GM19240 (cell line): ENCODE data around the gene DNAH10.
A peak's percentile ranks its signal among the peaks of the same experiment; 100 is the strongest.

ENCODE experiments used
- DNase-seq: peaks from one replicate; pipeline ENCODE4 v3.0.0; 2011; ENCODE audit warnings: low spot score; ENCODE audit not compliant: insufficient read length

Gene DNAH10

GRCh38 chr12:123966596-123966995, 204.5 kb downstream of the DNAH10 start:
- DNase-seq, result no peak

- DNase-seq, result no peak
Observed at GRCh38 chr12:123967121-123967586, 205.1 kb downstream of the DNAH10 start.

GRCh38 chr12:123971449-123971769, 209.3 kb downstream of the DNAH10 start:
- no peak for DNase-seq

GRCh38 chr12:123971770-123972456, 209.8 kb downstream of the DNAH10 start:
- no peak for DNase-seq

GRCh38 chr12:123972457-123973401, 210.6 kb downstream of the DNAH10 start, which contains the start of the genes CCDC92 and ZNF664:
Gene CCDC92, minus strand, starts transcription at chr12:123972831. Its CDS starts 28,526 bp downstream, at chr12:123944305.
Gene ZNF664, plus strand, starts transcription at chr12:123973215. Its CDS starts 38,930 bp downstream, at chr12:124012145.
- DNase-seq, result peak; percentile 90

- no peak for DNase-seq
Observed at GRCh38 chr12:123973552-123974341, 211.6 kb downstream of the DNAH10 start.

GRCh38 chr12:123976227-123976826, 214.2 kb downstream of the DNAH10 start:
- no peak for DNase-seq

- DNase-seq, result no peak
Observed at GRCh38 chr12:123979566-123979965, 217.5 kb downstream of the DNAH10 start.

- DNase-seq, result no peak
Observed at GRCh38 chr12:123982269-123982668, 220.2 kb downstream of the DNAH10 start.

GRCh38 chr12:123983822-123984485, 221.9 kb downstream of the DNAH10 start:
- no peak for DNase-seq

- DNase-seq, result no peak
Observed at GRCh38 chr12:123984903-123985302, 222.8 kb downstream of the DNAH10 start.
